Mucosa of stomach (tissue), 1 donor: ENCODE results near the gene N4BP3.
"Not testable (repeated sequence)": the region's sequence is repeated elsewhere in the genome, so short reads cannot be mapped to it uniquely, and the experiment has no call there.

Experiments
- H3K27me3 ChIP-seq: one replicate; pipeline ENCODE4 v1.7.0; 2013; ENCODE audit warnings: mild to moderate bottlenecking, low read length; ENCODE audit not compliant: control insufficient read depth, insufficient read depth
- H3K36me3 ChIP-seq: one replicate; pipeline ENCODE4 v1.7.0; 2013; ENCODE audit warnings: low read length; ENCODE audit not compliant: control insufficient read depth, insufficient read depth
- H3K4me1 ChIP-seq: one replicate; pipeline ENCODE4 v1.7.0; 2013; ENCODE audit warnings: mild to moderate bottlenecking, low read length; ENCODE audit not compliant: control insufficient read depth, insufficient read depth
- H3K4me3 ChIP-seq: one replicate; pipeline ENCODE4 v1.7.0; 2013; ENCODE audit warnings: low read length
- H3K9ac ChIP-seq: one replicate; pipeline ENCODE4 v1.7.0; 2013; ENCODE audit warnings: mild to moderate bottlenecking, low read length, moderate library complexity
- H3K9me3 ChIP-seq: one replicate; pipeline ENCODE4 v1.7.0; 2013; ENCODE audit warnings: mild to moderate bottlenecking, low read length, moderate library complexity; ENCODE audit not compliant: control insufficient read depth
- donor health status: Pancreatic carcinoma.

Gene N4BP3

DNA sequence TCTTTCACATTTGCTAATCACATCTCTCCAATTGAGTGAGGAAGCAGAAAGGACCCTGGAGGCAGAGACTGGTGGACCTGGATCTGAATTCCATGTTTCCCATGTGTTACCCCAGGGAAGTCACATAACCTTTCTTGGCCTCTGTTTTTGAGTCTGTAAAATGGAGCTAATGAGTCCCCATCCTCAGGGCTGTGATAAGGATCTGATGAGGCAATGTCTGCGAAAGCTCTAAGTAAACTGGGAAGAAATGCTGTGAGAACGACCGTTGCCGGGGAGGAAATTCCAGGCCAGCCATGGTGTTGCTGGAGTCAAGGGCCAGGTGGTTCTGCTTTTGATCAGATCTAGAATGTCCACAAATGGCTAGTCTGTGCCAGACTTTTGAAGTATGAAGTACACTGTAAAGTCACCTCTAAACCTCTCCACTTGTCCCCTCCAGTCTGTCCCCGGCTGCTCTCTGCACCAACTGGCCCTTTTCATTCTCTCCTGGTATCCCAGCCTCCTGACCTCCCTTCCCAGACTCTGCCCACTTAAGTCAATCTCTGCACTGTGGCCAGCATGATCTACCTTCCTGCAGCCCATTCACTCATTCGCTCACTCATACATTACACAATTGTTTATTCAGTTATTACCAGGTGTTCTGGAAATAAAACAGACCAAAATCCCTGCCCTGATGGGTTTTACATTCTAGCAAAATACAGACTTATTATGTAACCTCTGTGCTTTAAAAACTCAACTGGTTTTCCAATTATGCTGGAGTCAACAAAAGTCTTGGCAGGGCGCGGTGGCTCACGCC, 32.5 kb upstream of the N4BP3 start:
- H3K9ac ChIP-seq = no peak overlapping the region
- no peak overlapping the region for H3K4me3 ChIP-seq
- H3K9me3 ChIP-seq = no peaks in the 10 kb centered on the region
- no peaks in the 10 kb centered on the region for H3K36me3 ChIP-seq
- peaks cover 6% of the 10 kb centered on the region for H3K4me1 ChIP-seq
- peaks cover 12% of the 10 kb centered on the region for H3K27me3 ChIP-seq

DNA sequence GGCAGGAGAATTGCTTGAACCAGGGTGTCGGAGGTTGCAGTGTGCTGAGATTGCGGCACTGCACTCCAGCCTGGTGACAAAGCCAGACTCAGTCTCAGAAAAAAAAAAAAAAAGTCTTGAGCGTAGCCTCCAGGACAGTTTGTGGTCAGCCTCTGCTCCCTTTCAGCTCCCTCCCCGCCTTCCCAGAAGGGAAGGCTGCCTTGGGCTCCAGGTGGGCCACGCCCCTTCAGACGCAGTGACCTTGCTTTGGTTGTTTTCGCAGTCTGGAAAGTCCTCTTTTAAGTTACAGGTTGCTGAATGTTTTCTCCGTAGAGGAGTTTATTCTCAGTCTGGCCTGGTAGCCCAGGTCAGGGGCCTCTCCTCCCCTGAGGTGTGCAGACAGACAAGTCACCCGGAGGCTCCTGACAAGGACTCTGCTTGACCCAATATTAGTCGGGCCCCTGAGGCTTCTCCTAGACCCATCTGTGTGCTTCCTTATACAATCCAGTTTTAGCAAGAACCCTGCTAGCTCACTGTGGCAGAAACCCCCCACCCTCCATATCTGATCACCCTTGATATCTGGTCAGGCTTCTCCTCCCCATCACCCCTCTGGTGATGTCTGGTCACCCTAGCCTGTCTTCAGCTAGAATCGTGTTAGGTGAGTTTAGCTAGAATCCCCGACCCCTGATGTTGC, 31.6 kb upstream of the N4BP3 start:
- Histone ChIP-seq H3K9me3 (no peaks in the 10 kb centered on the region), H3K27me3 (peaks cover 8% of the 10 kb centered on the region), H3K4me1 (peaks cover 6% of the 10 kb centered on the region)

DNA sequence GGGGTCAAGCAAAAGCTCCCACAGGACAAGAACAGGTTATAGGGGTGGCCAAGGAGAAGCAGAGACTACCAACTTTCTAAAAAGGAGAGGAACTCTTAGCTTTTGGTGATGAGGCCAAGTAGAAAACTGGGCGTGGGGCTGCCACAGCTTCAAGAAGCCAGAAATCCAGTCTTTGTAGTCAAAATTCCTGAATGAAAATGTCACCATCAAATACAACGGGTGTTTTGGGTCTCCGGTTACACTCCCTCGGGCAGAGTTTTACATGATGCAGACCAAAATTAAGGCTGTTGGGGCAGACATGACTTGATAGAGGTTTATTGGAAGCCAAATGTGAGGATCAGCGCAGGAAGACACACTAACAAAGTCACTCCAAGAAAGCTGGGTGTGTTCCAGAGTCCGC, 29.4 kb upstream of the N4BP3 start:
- H3K9me3 ChIP-seq = no peaks in the 10 kb centered on the region
- H3K36me3 ChIP-seq = no peaks in the 10 kb centered on the region
- H3K4me3 ChIP-seq = no peak overlapping the region
- no peak overlapping the region for H3K9ac ChIP-seq
- peaks cover 8% of the 10 kb centered on the region for H3K27me3 ChIP-seq
- H3K4me1 ChIP-seq = peaks cover 9% of the 10 kb centered on the region

More for the DNA sequence above, 31.6 kb upstream of the N4BP3 start:
- Histone ChIP-seq H3K9ac (no peak overlapping the region), H3K36me3 (no peaks in the 10 kb centered on the region), H3K4me3 (no peak overlapping the region)

DNA sequence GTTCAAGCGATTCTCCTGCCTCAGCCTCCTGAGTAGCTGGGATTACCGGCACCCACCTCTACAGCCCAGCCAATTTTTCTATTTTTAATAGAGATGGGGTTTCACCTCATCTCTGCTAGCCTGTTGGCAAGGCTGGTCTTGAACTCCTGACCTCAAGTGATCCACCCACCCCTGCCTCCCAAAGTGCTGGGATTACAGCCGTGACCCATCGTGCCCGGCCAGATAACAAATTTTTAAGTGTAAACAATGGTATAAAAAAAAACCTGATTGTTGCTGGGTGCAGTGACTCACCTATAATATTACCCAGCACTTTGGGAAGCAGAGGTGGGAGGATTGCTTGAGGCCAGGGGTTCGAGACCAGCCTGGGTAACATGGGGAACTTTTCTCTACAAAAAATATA, 28.0 kb upstream of the N4BP3 start:
- no peak overlapping the region for H3K4me3 ChIP-seq
- no peaks in the 10 kb centered on the region for H3K9me3 ChIP-seq
- H3K9ac ChIP-seq = no peak overlapping the region
- peaks cover 9% of the 10 kb centered on the region for H3K4me1 ChIP-seq
- no peaks in the 10 kb centered on the region for H3K36me3 ChIP-seq
- H3K27me3 ChIP-seq = peaks cover 8% of the 10 kb centered on the region

DNA sequence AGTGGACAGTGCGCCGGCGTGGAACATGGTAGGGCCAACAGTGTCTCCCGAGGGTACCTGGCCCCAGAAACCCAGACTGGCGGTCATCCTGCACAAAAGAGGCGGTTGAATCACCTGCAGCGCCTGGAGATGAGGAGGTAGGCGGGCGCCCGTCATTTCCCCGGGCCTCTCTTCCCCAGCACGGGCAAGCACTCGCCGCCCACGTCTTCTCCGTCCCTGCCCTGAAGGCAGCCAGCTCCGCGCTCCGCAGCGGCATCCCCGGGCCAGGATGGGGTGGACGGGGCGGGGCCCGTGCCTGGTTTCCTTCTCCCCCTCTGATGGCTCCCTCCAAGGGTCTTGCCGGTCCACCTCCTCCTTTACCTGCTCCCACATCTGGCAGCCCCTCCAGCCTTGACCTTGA, 27.1 kb upstream of the N4BP3 start:
- Histone ChIP-seq H3K4me3 (no peak overlapping the region), H3K27me3 (peaks cover 7% of the 10 kb centered on the region)

DNA sequence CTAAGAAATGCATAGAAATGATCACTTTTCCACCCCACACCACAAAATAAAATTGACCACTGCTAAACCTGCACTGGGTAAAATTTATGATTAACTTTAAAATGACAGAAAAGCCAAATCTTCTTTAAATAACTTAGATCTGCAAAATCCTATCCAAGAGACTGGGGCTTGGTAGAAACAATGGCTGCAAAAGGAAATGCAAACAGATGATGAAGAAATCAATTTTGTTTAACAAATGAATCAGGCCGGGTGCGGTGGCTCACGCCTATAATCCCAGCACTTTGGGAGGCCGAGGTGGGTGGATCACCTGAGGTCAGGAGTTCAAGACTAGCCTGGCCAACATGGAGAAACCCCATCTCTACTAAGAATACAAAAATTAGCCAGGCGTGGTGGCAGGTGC, 26.1 kb upstream of the N4BP3 start:
- not testable (repeated sequence) for H3K36me3 ChIP-seq, H3K27me3 ChIP-seq, H3K4me1 ChIP-seq, H3K9ac ChIP-seq, H3K9me3 ChIP-seq, H3K4me3 ChIP-seq

More for the DNA sequence above, 27.1 kb upstream of the N4BP3 start:
- H3K36me3 ChIP-seq = no peaks in the 10 kb centered on the region
- H3K4me1 ChIP-seq = peaks cover 9% of the 10 kb centered on the region
- H3K9me3 ChIP-seq = no peaks in the 10 kb centered on the region
- H3K9ac ChIP-seq = no peak overlapping the region

DNA sequence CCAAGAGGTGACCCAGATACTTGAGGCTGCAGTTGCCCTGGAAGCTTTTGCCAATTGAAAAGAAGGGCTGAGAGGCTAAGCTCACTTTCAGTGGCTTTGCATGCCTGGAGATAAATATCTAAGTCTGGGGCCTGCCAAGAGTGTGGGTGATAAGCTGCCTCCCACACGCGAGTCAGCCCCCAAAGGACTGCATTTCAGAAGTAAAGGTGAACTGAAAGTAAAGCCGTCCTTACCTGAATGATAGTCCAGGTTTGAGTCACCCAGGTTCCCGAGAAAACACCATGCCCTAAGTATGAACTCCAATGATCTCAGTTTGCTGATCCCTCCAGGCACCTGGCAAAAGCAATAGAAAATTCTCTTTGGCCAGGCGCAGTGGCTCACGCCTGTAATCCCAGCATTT, 22.5 kb upstream of the N4BP3 start:
- H3K36me3 ChIP-seq = no peaks in the 10 kb centered on the region

DNA sequence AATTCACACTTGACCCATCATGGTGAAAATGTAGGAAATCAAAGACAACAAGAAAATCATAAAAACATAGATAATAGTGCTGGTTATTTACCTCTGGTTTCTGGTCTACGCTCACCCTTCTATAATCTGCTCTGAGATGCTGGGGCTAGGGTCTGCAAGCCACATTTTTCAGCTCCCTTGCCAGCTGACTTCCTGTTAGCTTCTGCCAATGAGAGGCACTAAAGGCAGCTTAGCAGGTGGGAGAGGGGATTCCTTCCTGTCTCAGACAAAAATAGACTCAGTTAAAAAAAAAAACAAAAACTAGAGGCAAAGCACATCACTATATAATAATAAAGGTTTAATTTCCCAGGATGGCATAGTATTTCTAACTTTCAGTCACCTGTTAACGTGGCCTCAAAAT, 20.2 kb upstream of the N4BP3 start:
- Histone ChIP-seq H3K9me3 (no peaks in the 10 kb centered on the region), H3K4me1 (no peaks in the 10 kb centered on the region), H3K9ac (no peak overlapping the region), H3K27me3 (no peaks in the 10 kb centered on the region), H3K36me3 (no peaks in the 10 kb centered on the region), H3K4me3 (no peak overlapping the region)

More for the DNA sequence above, 22.5 kb upstream of the N4BP3 start:
- Histone ChIP-seq H3K9me3 (no peaks in the 10 kb centered on the region), H3K4me1 (peaks cover 9% of the 10 kb centered on the region), H3K27me3 (no peaks in the 10 kb centered on the region), H3K9ac (no peak overlapping the region), H3K4me3 (no peak overlapping the region)

DNA sequence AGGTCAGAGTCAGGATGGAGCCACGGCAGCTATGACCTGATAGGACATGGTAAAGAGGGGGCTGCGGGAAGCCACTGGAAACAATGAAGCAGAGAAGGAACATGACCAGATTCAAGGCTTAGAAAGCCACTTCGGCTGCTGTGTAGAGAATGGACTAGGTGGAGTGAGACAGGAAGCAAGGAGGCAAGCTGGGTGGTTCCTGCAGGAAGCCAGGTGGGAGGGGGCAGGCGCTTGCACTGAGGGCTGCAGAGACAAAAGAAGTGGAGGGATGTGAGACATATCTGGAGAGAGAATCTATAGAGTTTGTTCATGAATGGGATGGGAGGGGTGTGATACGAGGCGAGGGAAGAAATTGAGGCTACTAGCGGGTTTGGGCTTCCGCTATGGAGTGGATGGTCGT, 19.0 kb upstream of the N4BP3 start:
- H3K36me3 ChIP-seq = no peaks in the 10 kb centered on the region
- H3K9ac ChIP-seq = no peak overlapping the region
- H3K4me3 ChIP-seq = no peak overlapping the region
- no peaks in the 10 kb centered on the region for H3K4me1 ChIP-seq
- no peaks in the 10 kb centered on the region for H3K27me3 ChIP-seq
- no peaks in the 10 kb centered on the region for H3K9me3 ChIP-seq

DNA sequence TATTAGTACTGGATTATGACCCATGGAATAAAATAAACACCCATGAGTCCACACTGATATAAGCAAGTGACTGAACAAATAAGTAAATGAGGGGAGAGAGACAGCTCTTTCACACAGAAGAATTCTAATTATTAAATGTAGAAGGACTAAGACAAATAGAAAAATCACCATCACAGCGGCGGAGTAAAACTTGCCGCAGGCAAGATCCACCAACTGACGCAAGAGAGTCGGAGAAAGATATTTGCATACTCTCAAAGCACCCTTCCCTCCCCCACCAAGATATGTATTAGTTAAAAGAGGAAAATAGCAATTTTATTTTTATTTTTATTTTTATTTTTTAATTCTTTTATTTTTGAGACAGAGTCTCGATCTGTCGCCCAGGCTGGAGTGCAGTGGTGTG, 14.6 kb upstream of the N4BP3 start:
- H3K4me3 ChIP-seq = no peak overlapping the region
- H3K4me1 ChIP-seq = peaks cover 12% of the 10 kb centered on the region
- H3K9ac ChIP-seq = no peak overlapping the region
- no peaks in the 10 kb centered on the region for H3K9me3 ChIP-seq
- no peaks in the 10 kb centered on the region for H3K27me3 ChIP-seq
- no peaks in the 10 kb centered on the region for H3K36me3 ChIP-seq

DNA sequence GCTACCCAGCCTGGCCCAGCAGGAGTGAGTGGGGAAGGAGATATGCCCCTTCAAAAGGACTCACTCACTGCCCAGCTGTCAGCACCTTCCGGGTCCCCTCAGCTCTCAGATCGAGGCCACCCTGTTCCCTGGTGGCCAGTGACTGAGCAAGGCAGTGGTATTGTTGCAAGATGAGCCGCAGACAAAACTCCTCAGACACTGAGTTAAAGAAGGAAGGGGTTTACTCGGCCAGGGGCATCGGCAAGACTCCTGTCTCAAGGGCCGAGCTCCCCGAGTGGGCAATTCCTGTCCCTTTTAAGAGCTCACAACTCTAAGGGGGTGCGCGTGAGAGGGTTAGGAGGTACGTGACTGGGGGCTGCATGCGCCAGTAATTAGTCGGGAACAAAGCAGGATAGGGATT, 9.7 kb upstream of the N4BP3 start:
- Histone ChIP-seq H3K4me1 (peaks cover 34% of the 10 kb centered on the region), H3K36me3 (no peaks in the 10 kb centered on the region), H3K9ac (no peak overlapping the region), H3K9me3 (no peaks in the 10 kb centered on the region), H3K4me3 (no peak overlapping the region), H3K27me3 (peaks cover 6% of the 10 kb centered on the region)

DNA sequence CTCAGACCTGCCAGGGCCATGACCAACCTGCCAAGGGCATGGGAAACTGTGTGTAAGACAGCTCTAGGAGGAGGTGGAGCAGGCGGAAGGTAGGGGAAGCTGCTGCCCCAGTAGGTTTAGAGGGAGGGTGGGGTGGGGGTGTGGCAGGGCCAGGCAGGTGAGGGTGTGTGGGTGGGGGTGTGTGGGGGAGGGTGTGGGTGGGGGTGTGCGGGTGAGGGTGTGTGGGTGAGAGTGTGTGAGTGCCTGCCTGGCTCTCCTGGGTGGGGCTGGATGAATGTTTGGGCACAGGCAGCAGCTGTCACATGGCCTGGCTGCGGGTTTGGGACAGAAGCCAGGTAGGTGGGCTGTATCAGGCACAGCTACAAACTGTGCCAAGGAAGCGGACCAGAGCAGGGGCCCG, 8.8 kb upstream of the N4BP3 start:
- peaks cover 43% of the 10 kb centered on the region for H3K4me1 ChIP-seq
- peaks cover 6% of the 10 kb centered on the region for H3K27me3 ChIP-seq
- H3K4me3 ChIP-seq = no peak overlapping the region
- no peaks in the 10 kb centered on the region for H3K9me3 ChIP-seq
- H3K9ac ChIP-seq = no peak overlapping the region
- H3K36me3 ChIP-seq = no peaks in the 10 kb centered on the region
